RPMI8226 (cell line): ENCODE data around the gene HGFAC.
"Not testable (repeated sequence)": the region's sequence is repeated elsewhere in the genome, so short reads cannot be mapped to it uniquely, and the experiment has no call there.

Experiments
- DNase-seq: peaks from one replicate; pipeline ENCODE4 v3.0.0-alpha.2; 2015

The HGFAC gene

GRCh38 chr4:3441501-3442459 is at the start of gene HGFAC:
Gene HGFAC (plus strand): TSS chr4:3441968. CDS start chr4:3442002, 34 bp downstream.
- DNase-seq, result no peak

- no peak for DNase-seq
These were observed 49.4 kb upstream of the HGFAC start for GRCh38 chr4:3392321-3392720.

- DNase-seq, result no peak
These were observed 48.6 kb upstream of the HGFAC start for GRCh38 chr4:3393171-3393570.

- DNase-seq, result no peak
These were observed 45.2 kb upstream of the HGFAC start for GRCh38 chr4:3396600-3396999.

- DNase-seq, result no peak
These were observed 44.6 kb upstream of the HGFAC start for GRCh38 chr4:3397128-3397527.

GRCh38 chr4:3399277-3400194 is 42.2 kb upstream of the HGFAC start:
- DNase-seq, result peak; percentile 39

GRCh38 chr4:3401436-3402171 is 40.2 kb upstream of the HGFAC start:
- DNase-seq, result no peak

GRCh38 chr4:3402491-3403347 is 39.0 kb upstream of the HGFAC start:
- no peak for DNase-seq

- no peak for DNase-seq
These were observed 38.3 kb upstream of the HGFAC start for GRCh38 chr4:3403348-3403906.

GRCh38 chr4:3404546-3404945 is 37.2 kb upstream of the HGFAC start:
- no peak for DNase-seq

- DNase-seq, result no peak
These were observed 36.6 kb upstream of the HGFAC start for GRCh38 chr4:3405176-3405575.

GRCh38 chr4:3406021-3406420 is 35.7 kb upstream of the HGFAC start:
- no peak for DNase-seq

- no peak for DNase-seq
These were observed 35.3 kb upstream of the HGFAC start for GRCh38 chr4:3406431-3406830.

- no peak for DNase-seq
These were observed 34.5 kb upstream of the HGFAC start for GRCh38 chr4:3407171-3407771.

- DNase-seq, result no peak
These were observed 33.6 kb upstream of the HGFAC start for GRCh38 chr4:3407930-3408792.

GRCh38 chr4:3408793-3409330 is 32.9 kb upstream of the HGFAC start:
- no peak for DNase-seq

GRCh38 chr4:3409571-3410091 is 32.1 kb upstream of the HGFAC start:
- no peak for DNase-seq

- DNase-seq, result no peak
These were observed 31.2 kb upstream of the HGFAC start for GRCh38 chr4:3410401-3411135.

GRCh38 chr4:3411190-3411589 is 30.6 kb upstream of the HGFAC start:
- DNase-seq, result not testable (repeated sequence)
